Mucosa of rectum (tissue), 2 donors: ENCODE data around the gene RNASEH2A.

ENCODE experiments used
- H3K27ac ChIP-seq, 2 donors: one replicate each; pipeline ENCODE4 v1.7.0; 2013; ENCODE audit warnings: inconsistent platforms in 2 of 2, low read depth in 2 of 2, low read length in 2 of 2
- H3K27me3 ChIP-seq, 2 donors: one replicate each; pipeline ENCODE4 v1.7.0; 2013; ENCODE audit warnings: low read length in 2 of 2; ENCODE audit not compliant: control insufficient read depth in 2 of 2, insufficient read depth in 2 of 2
- H3K36me3 ChIP-seq, 2 donors: one replicate each; pipeline ENCODE4 v1.7.0; 2013; ENCODE audit warnings: low read length in 2 of 2; ENCODE audit not compliant: control insufficient read depth in 2 of 2, insufficient read depth in 2 of 2
- H3K4me1 ChIP-seq, 2 donors: one replicate each; pipeline ENCODE4 v1.7.0; 2013; ENCODE audit warnings: low read length in 2 of 2, mild to moderate bottlenecking in 1 of 2; ENCODE audit not compliant: control insufficient read depth in 2 of 2, insufficient read depth in 2 of 2
- H3K4me3 ChIP-seq, 2 donors: one replicate each; pipeline ENCODE4 v1.7.0; 2013; ENCODE audit warnings: low read length in 2 of 2
- H3K9ac ChIP-seq, 2 donors: one replicate each; pipeline ENCODE4 v1.7.0; 2013; ENCODE audit warnings: low read length in 2 of 2, low read depth in 1 of 2, mild to moderate bottlenecking in 1 of 2
- H3K9me3 ChIP-seq, 2 donors: one replicate each; pipeline ENCODE4 v1.7.0; 2013; ENCODE audit warnings: low read length in 2 of 2; ENCODE audit not compliant: control insufficient read depth in 2 of 2
- donor health status: healthy.
- donor health status: Normal muscosa, but diverticular disease.

Gene RNASEH2A

GRCh38 chr19:12772323-12772722 is 34.1 kb upstream of the RNASEH2A start:
- H3K36me3 ChIP-seq: peaks cover 4 to 9% of the 10 kb centered on the region in 2 donors
- H3K9me3 ChIP-seq: no peaks in the 10 kb centered on the region
- peaks cover 18 to 23% of the 10 kb centered on the region in 2 donors for H3K4me1 ChIP-seq
- no peak overlapping the region for H3K27ac ChIP-seq
- no peak overlapping the region for H3K9ac ChIP-seq
- H3K4me3 ChIP-seq: no peak overlapping the region
- H3K27me3 ChIP-seq: no peaks in the 10 kb centered on the region

DNA sequence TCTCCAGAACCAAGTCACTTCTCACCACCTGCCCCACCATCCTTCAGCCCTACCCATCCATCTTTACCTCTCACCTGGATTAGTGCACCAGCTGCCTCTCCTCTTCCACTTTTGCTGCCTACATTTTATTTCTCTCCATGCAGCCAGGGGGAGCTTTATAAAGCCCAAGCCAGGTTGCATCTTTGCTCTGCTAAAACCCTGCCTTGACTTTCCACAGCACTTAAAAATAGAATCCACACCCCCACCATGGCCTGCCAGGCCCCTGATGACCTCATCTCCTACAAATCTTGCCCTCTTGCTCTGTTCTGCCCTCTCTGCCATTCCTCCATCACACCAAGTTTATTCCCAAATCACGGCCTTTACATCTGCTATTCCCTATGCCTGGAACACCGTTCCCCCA is 32.8 kb upstream of the RNASEH2A start:
- Histone ChIP-seq H3K9me3 (no peaks in the 10 kb centered on the region), H3K27ac (no peak overlapping the region), H3K36me3 (peaks cover 0 to 3% of the 10 kb centered on the region in 2 donors), H3K9ac (no peak overlapping the region), H3K4me1 (peaks cover 27 to 30% of the 10 kb centered on the region in 2 donors), H3K4me3 (no peak overlapping the region), H3K27me3 (no peaks in the 10 kb centered on the region)

DNA sequence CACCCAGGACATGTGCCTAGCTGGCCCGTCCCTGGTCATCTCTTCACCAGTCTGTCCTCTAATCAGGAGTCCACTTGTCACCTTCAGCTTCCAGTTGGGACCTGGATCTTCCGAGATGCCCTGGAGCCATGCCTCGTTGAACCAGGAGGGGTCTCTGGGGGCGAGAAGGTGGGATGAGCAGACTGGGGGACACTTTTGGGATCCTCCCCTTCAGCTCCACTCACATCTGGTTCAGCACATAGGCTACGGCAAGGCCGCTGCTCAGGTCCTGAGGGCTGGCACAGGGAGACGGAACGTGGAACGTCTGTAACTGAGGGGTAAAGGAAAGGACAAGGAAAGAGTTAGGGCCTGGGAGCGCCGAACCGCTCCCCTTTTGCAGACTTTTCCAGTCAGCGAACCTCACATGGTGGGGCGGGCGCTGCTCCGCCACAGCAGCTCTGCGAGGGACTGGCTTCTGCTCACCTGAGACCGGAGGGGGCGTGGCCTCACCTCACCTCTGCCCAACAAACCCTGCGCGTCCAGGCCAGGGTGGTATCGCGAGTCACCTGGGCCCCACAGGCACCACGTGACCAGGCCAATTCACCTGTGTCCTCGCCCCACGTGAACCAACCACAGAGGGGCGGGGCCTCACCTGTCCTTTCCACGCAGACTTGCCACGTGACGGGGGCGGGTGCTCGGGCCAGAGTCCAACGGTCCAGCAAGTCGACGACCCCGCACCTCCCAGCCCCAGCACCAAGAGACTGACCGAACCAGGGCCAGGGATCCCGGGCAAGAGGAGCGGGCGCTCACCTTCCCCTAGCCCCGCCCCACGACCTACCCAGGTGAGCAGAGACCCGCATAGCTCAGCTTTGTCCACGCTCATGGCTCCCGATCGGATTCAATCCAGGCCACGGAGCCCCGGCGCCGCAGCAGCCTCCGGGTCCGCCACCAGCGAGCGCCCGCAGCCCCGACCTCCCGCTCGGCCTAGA is 31.5 kb upstream of the RNASEH2A start, which contains the start of gene HOOK2:
TSS of gene HOOK2 (minus strand) at position 965 of the 968 bp plus-strand sequence. CDS start at position 862, 103 bp downstream.
- Histone ChIP-seq H3K9me3 (no peaks in the 10 kb centered on the region), H3K27ac (peak within 1 kb of the TSS; percentile 97 to 99), H3K4me3 (peak within 1 kb of the TSS; percentile 80 to 85), H3K9ac (peak within 1 kb of the TSS; percentile 74 to 92), H3K36me3 (no peaks in the 10 kb centered on the region), H3K4me1 (peaks cover 28 to 35% of the 10 kb centered on the region in 2 donors), H3K27me3 (no peaks in the 10 kb centered on the region)

DNA sequence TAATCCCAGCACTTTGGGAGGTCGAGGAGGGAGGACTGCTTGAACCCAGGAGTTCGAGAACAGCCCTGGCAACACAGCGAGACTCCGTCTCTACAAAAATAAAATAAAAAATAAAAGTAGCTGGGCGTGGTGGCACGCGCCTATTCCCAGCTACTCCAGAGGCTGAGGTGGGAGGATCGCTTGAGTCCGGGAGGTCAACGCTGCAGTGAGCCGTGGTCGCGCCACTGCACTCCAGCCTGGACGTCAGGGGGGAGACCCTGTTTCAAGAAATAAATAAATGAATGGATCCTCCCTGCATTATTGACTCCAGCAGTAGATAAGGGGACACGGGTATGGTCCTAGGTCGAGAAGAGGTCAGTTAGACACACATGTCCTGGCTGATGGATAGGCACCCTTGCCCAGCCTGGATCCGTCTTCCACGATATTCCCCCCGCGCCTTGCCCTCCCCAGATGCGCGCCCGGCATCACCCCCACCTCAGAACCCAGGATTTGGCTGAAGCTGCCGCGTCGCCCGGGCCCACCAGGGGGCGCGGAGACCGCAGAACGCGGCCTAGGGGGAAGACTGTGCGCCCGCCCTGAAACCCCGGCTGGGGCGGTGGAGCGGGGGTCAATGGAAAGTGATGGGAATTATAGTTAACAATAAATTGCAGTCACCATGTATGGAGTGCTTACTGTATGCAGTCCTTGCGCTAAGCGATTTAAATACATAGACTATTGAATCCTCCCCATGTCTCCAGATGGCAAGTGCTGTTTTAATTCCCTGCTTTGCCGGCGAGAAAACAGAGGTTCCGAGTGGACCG is 29.0 kb upstream of the RNASEH2A start:
- H3K9me3 ChIP-seq: no peaks in the 10 kb centered on the region
- H3K27me3 ChIP-seq: no peaks in the 10 kb centered on the region
- peak overlapping the region; percentile 85 to 97 for H3K27ac ChIP-seq
- H3K4me3 ChIP-seq: peak overlapping the region; percentile 69 to 87
- peaks cover 31 to 38% of the 10 kb centered on the region in 2 donors for H3K4me1 ChIP-seq
- H3K9ac ChIP-seq: peak overlapping the region; percentile 80 to 94
- no peaks in the 10 kb centered on the region for H3K36me3 ChIP-seq

DNA sequence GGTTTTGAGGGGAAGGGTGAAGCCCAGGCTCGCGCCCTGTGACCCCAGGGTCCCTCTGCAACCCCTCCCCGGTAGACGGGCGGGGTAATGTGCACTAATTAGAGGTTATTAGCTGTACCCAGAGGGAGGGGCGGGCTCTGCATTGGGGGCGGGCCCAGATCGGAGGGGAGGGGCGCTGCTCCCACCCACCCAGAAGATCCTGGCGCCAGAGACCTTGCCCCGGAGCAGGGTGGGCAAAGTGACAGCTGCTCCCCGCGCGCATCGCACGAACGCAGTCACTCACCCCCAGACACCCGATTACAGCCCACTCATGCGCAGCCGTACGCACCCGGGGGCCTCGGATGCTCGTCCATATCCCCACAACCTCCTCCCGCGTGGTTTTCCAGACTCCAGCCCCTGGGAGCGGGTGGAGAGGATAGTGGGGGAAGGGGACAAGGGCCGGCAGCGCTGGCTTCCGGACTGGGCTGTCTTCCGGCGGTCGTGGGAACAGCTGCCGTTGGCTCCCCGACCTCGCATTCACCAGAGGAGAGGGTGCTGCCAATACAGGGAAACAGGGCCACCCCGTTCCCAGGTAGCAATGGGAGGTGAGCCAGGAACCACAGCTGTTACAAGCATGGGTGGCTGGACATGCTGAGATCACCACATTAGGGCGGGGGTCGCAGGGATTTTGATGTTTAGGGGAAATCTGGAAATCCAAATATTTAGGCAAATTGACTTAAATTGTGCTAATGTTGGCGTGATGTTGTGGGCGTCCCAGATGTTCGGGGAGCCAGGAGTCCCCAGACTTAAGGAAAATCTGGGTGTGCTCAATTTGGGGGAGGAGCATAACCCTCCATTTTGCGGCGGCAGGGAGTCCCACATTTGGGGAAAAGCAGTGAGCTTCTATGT is 28.1 kb upstream of the RNASEH2A start:
- H3K4me3 ChIP-seq: peak overlapping the region; percentile 69 to 87
- peak overlapping the region; percentile 85 to 97 for H3K27ac ChIP-seq
- no peaks in the 10 kb centered on the region for H3K36me3 ChIP-seq
- peaks cover 37 to 45% of the 10 kb centered on the region in 2 donors for H3K4me1 ChIP-seq
- peak overlapping the region; percentile 80 to 94 for H3K9ac ChIP-seq
- H3K27me3 ChIP-seq: no peaks in the 10 kb centered on the region
- no peaks in the 10 kb centered on the region for H3K9me3 ChIP-seq

DNA sequence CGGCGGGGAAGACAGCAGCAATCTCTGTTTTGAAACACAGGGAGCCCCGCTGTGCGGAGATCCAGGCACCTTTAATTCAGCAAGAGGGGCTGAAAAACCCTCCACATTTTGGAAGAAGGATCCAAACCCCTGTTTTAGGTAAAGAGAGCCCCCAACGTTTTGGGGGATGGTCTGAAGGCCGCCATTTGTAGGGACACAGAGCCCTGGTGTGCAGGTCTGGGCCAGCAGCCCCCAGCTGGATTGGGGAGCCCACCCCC is 27.6 kb upstream of the RNASEH2A start:
- peak overlapping the region in 1 of 2 donors; percentile 80 for H3K9ac ChIP-seq
- H3K27ac ChIP-seq: peak overlapping the region; percentile 85 to 97
- H3K4me3 ChIP-seq: peak overlapping the region; percentile 69 to 87
- no peaks in the 10 kb centered on the region for H3K27me3 ChIP-seq
- no peaks in the 10 kb centered on the region for H3K9me3 ChIP-seq
- no peaks in the 10 kb centered on the region for H3K36me3 ChIP-seq
- peaks cover 42 to 47% of the 10 kb centered on the region in 2 donors for H3K4me1 ChIP-seq

- Histone ChIP-seq H3K4me3 (peak overlapping the region; percentile 34 to 87), H3K27me3 (no peaks in the 10 kb centered on the region), H3K27ac (peak overlapping the region; percentile 85 to 97), H3K36me3 (no peaks in the 10 kb centered on the region), H3K9ac (peak overlapping the region in 1 of 2 donors; percentile 80), H3K4me1 (peaks cover 47 to 50% of the 10 kb centered on the region in 2 donors), H3K9me3 (no peaks in the 10 kb centered on the region)
Observed at GRCh38 chr19:12779162-12779993, 27.0 kb upstream of the RNASEH2A start.

GRCh38 chr19:12782174-12782423 is 24.3 kb upstream of the RNASEH2A start:
- Histone ChIP-seq H3K4me3 (peak overlapping the region; percentile 67 to 80), H3K27me3 (no peaks in the 10 kb centered on the region), H3K27ac (peak overlapping the region; percentile 100), H3K4me1 (peaks cover 65 to 69% of the 10 kb centered on the region in 2 donors), H3K9ac (peak overlapping the region; percentile 78 to 94), H3K36me3 (no peaks in the 10 kb centered on the region), H3K9me3 (no peaks in the 10 kb centered on the region)
